K562 (cell line): Measurements from ENCODE around the gene ANAPC16. TPM values are rescaled to one million over a fixed set of nuclear protein-coding genes. Genes with fewer than 3 reads are reported as not detected.

Experiments used
- ATF6 ChIP-seq: sonication (generic); formaldehyde crosslinking; IDR thresholded peaks from 2 replicates; pipeline ENCODE4 v1.4.0; 2020; ENCODE audit warnings: mild to moderate bottlenecking, missing genetic modification reagents
- BRCA1 ChIP-seq, 2 experiments: fragments of 450-650 bp in 1 of 2; sonication (generic) in 1 of 2; formaldehyde crosslinking in 1 of 2; IDR thresholded peaks; 2 replicates each; pipeline versions ENCODE4 v1.5.0 to v1.6.1; 2017 to 2020; ENCODE audit warnings: mild to moderate bottlenecking in 1 of 2, missing genetic modification reagents in 1 of 2
- CTBP1 ChIP-seq: fragments of 450-650 bp; IDR thresholded peaks from 2 replicates; pipeline ENCODE4 v1.6.1; 2016; ENCODE audit warnings: borderline replicate concordance
- MLX ChIP-seq, 2 experiments: fragments of 450-650 bp in 1 of 2; sonication (generic) in 1 of 2; formaldehyde crosslinking; conservative IDR thresholded peaks; 2 replicates each; pipeline versions ENCODE4 v1.4.0 to v1.8.1; 2020 to 2022; ENCODE audit warnings: mild to moderate bottlenecking in 1 of 2, missing genetic modification reagents in 1 of 2
- POLR2H ChIP-seq: IDR thresholded peaks from 2 replicates; pipeline ENCODE4 v1.6.1; 2016; ENCODE audit warnings: missing genetic modification characterization, low read depth, mild to moderate bottlenecking, control low read depth, missing compliant biosample characterization, moderate library complexity
- ZNF133 ChIP-seq: fragments of 250-450 bp; sonication (Bioruptor Pico); IDR thresholded peaks from 2 replicates; pipeline ENCODE4 v1.4.0; 2020; ENCODE audit warnings: mild to moderate bottlenecking
- ZNF3 ChIP-seq: fragments of 250-450 bp; sonication (Bioruptor Pico); IDR thresholded peaks from 2 replicates; pipeline ENCODE4 v1.5.0; 2021; ENCODE audit warnings: mild to moderate bottlenecking, moderate library complexity
- ZNF518B ChIP-seq: fragments of 250-450 bp; sonication (Bioruptor Pico); IDR thresholded peaks from 2 replicates; pipeline ENCODE4 v1.5.0; 2021; ENCODE audit warnings: mild to moderate bottlenecking, moderate library complexity
- ZNF695 ChIP-seq: fragments of 450-650 bp; formaldehyde crosslinking; IDR thresholded peaks from 2 replicates; pipeline ENCODE4 v1.4.0; 2020; ENCODE audit warnings: mild to moderate bottlenecking, moderate library complexity
- ZZZ3 ChIP-seq: fragments of 450-650 bp; IDR thresholded peaks from 2 replicates; pipeline ENCODE4 v1.6.1; 2016; ENCODE audit warnings: antibody characterized with exemption, mild to moderate bottlenecking, moderate library complexity
- polyA plus RNA-seq, 8 experiments: library from polyadenylated mRNA; depleted of rRNA in 4 of 8; stranded (reverse) in 5 of 8; unstranded in 3 of 8; fragments of >200 nt; fragmentation: Nextera tagmentation in 2 of 8; fragmentation: Illumina TruSeq in 1 of 8; extraction: Ambion mirVana in 2 of 8; extraction: Trizol in 1 of 8; gene quantifications; 2 replicates each; pipeline versions ENCODE4 v1.2.1 to v1.2.3, GENCODE V29; 2011 to 2014; ENCODE audit warnings: inconsistent platforms in 1 of 8, missing spikeins in 1 of 8
- total RNA-seq, 7 experiments: library from RNA; depleted of rRNA in 6 of 7; stranded (reverse); fragments of >200 nt in 6 of 7; fragmentation: Illumina TruSeq in 2 of 7; extraction: Trizol in 2 of 7; gene quantifications; 2 replicates each; pipeline versions ENCODE4 v1.2.1 to v1.2.3, GENCODE V29; 2011 to 2021; ENCODE audit warnings: low replicate concordance in 1 of 7

ANAPC16 gene
- total and polyA plus RNA-seq, 9 of the 15 experiments (the other 6 are each of a cell fraction or from before 2014, with no cell fraction given): 42.6 to 208 (median 108) TPM

GRCh38 chr10:72275351-72276012, 59.7 kb downstream of the ANAPC16 start (continued):
- no peak for TF ChIP-seq BRCA1 (IDR thresholded peaks at IDR 0.05)
- no peak for TF ChIP-seq BRCA1 (CRISPR knock-in tag; IDR thresholded peaks at IDR 0.05)
- peak; percentile 67; the same call in 1 of the 2 replicates for TF ChIP-seq ZNF695
- no peak for TF ChIP-seq POLR2H (tag)
- no peak for TF ChIP-seq ZZZ3
- no peak for TF ChIP-seq CTBP1
- no peak for TF ChIP-seq ZNF133 (CRISPR knock-in tag)
- no peak for TF ChIP-seq ZNF3 (CRISPR knock-in tag)
- TF ChIP-seq ATF6 (CRISPR knock-in tag): peak; percentile 35; the same call in 1 of the 2 replicates
- 0 out of 4 replicates have a peak, but pooled peaks of 1 of the 2 experiments have one; percentile 37 for TF ChIP-seq MLX (CRISPR knock-in tag; conservative IDR thresholded peaks at IDR 0.05)
- TF ChIP-seq ZNF518B (CRISPR knock-in tag): no peak
